Panc1 (cell line): ENCODE data around the gene KLHL12.

Experiments used
- CTCF ChIP-seq: fragments of 450-650 bp; IDR thresholded peaks from 2 replicates; pipeline ENCODE4 v1.5.1; 2017; ENCODE audit warnings: mild to moderate bottlenecking
- POLR2AphosphoS5 ChIP-seq: IDR thresholded peaks from 2 replicates; pipeline ENCODE4 v1.6.1; 2012; ENCODE audit warnings: mild to moderate bottlenecking, low read depth, low read length, moderate library complexity

- TF ChIP-seq POLR2AphosphoS5 = no peak
- no peak for TF ChIP-seq CTCF
Measured at GRCh38 chr1:202890392-202890791, 36.6 kb downstream of the KLHL12 start.
